Stimulated activated CD8-positive, alpha-beta memory T cell treated with anti-CD3 and anti-CD28 coated beads, Interleukin-15, amount 100 ng/mL, for 1 hour (primary cell): ENCODE data around the gene HHEX.
"Not testable (repeated sequence)": the region's sequence is repeated elsewhere in the genome, so short reads cannot be mapped to it uniquely, and the experiment has no call there.

ENCODE experiments used
- DNase-seq: peaks from one replicate; pipeline ENCODE4 v3.0.0-alpha.2; 2020; ENCODE audit warnings: low read depth

The HHEX gene

DNA sequence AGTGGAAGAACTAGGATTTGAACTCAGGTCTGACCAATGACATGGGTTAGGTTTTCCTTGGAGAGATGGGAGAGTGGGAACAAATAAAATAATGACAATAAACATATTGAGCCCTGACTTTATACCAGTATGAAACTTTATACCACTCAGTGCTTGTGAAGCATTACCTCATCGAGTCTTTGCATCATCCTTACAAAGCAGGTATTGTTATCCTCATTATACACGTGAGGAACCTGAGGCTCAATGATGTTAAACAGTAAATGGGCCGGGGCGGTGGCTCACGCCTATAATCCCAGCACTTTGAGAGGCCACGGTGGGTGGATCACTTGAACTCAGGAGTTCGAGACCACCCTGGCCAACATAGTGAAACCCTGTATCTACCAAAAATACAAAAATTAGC, 47.7 kb downstream of the HHEX start:
- DNase-seq = no peak

DNA sequence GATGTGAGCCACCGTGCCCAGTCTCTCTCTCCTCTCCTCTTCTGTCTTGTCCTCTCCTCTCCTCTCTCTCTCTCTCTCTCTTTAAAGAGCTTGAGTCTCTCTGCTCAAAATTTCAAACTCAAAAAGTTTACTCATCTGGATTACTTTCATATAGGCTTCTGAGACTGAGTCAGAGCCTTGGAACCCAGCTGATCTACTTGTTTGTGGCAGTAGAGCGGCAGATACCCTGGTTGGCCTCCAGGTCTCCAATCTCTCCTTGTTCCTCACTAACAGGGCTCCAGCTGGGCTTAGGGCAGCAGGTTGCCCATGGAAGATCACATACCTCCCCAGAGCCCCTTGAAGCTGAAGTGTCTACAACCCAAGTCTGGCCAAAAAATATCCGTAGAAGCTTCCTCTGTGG, 51.0 kb downstream of the HHEX start:
- DNase-seq = no peak

DNA sequence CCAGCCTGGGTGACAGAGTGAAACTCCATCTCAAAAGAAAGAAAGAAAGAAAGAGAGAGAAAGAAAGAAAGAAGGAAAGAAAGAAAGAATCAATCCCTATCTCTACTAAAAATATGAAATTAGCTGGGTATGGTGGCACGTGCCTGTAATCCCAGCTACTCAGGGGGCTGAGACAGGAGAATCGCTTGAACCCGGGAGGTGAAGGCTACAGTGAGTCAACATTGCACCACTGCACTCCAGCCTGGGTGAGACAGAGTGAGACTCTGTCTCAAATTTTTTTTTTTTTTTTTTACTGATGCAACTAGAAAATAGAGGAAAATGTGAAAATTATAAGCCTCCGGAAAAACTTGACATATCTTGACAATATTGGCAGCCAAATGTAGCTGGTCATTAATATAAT, 52.0 kb downstream of the HHEX start:
- DNase-seq = not testable (repeated sequence)

DNA sequence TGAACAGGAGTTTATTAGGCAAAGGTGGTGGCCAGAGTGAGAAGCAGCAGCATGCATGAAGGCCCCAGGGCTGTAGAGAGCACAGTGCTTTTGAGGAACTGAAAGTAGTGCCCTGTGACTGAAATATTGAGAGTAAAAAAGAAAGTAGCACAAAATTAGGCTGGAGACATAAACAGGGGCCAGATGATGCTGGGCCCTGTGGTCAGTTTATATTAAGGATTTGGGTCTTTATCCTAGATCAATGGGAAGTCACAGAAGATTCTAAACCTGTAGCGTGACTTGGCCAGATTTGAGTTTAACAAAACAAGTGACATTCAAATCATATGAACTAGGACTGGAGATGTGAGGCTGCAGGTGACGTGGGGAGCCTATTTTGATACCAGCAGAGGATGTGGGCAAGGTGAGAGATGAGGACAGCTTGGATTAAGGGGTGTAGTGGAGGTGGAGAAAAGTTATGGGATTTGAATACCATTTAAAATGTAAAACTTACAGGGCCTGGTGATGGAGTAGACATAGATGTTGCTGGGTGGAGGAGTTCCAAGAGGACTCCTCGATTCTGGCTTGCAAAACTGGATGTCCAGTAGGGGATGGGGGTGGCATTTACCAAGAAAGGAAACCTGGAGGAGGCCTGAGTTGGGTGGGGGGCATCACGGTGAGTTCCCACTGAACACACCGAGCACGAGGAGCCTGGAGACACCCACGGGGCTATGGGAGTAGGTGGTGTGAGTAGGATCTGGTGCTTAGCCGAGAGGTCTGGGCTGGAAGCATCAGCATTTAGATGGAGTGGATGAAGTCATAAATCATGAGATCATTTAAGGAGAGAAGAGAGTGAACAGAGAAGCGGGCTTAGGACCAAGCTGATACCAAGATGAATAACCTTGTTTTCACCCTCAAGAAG, 52.8 kb downstream of the HHEX start:
- DNase-seq = no peak
